Brain microvascular endothelial cell (primary cell): ENCODE results near the gene RNLS.

ENCODE experiments used
- DNase-seq: peaks from one replicate; pipeline ENCODE4 v3.0.0-alpha.2; 2020
- H3K27ac ChIP-seq: fragments of 250-450 bp; sonication (Bioruptor Pico); 2 replicates; pipeline ENCODE4 v1.5.1; 2020; ENCODE audit warnings: mild to moderate bottlenecking, moderate library complexity
- H3K27me3 ChIP-seq: fragments of 250-450 bp; sonication (Bioruptor Pico); replicated peaks from 2 replicates; pipeline ENCODE4 v1.5.1; 2020; ENCODE audit warnings: mild to moderate bottlenecking
- H3K36me3 ChIP-seq: fragments of 250-450 bp; sonication (Bioruptor Pico); replicated peaks from 2 replicates; pipeline ENCODE4 v1.5.1; 2020; ENCODE audit warnings: mild to moderate bottlenecking
- H3K4me3 ChIP-seq: 2 replicates; pipeline ENCODE4 v1.5.1; 2011; ENCODE audit warnings: low read depth, mild to moderate bottlenecking, control low read depth, low read length, moderate library complexity
- CTCF ChIP-seq: IDR thresholded peaks from 2 replicates; pipeline ENCODE4 v1.5.1; 2011; ENCODE audit warnings: low read depth, mild to moderate bottlenecking, moderate library complexity, low read length, control low read depth, inconsistent platforms; ENCODE audit errors: missing control alignments
- in situ Hi-C: cut with HindIII; loops from 2 replicates; pipeline ENCODE4 v1.10.0; 2017; ENCODE audit warnings: low sequenced_read_pairs, low pct_ligation_motif_present

Gene RNLS

GRCh38 chr10:88562152-88562551 is 21.0 kb downstream of the RNLS start:
- Histone ChIP-seq H3K27me3 (no peaks in the 10 kb centered on the region), H3K36me3 (no peaks in the 10 kb centered on the region), H3K4me3 (no peak overlapping the region), H3K27ac (no peak overlapping the region)
- no peak for TF ChIP-seq CTCF
- in situ Hi-C loops = loop anchor here (25.0 kb wide), 1 partner anchor 700 kb away; the partner anchor contains the start of genes KLLN and PTEN
- no peak for DNase-seq

- Histone ChIP-seq H3K4me3 (no peak overlapping the region), H3K36me3 (no peaks in the 10 kb centered on the region), H3K27me3 (no peaks in the 10 kb centered on the region), H3K27ac (no peak overlapping the region)
- DNase-seq = no peak
- TF ChIP-seq CTCF = no peak
- in situ Hi-C loops = loop anchor here (25.0 kb wide), 1 partner anchor 695 kb away; the partner anchor contains the start of genes KLLN and PTEN
These were observed 25.5 kb downstream of the RNLS start for GRCh38 chr10:88557658-88558057.

GRCh38 chr10:88557256-88557655 is 25.9 kb downstream of the RNLS start:
- in situ Hi-C loops = loop anchor here (25.0 kb wide), 1 partner anchor 695 kb away; the partner anchor contains the start of genes KLLN and PTEN
- TF ChIP-seq CTCF = no peak

GRCh38 chr10:88555190-88555908 is 27.8 kb downstream of the RNLS start:
- in situ Hi-C loops = loop anchor here (25.0 kb wide), 1 partner anchor 693 kb away; the partner anchor contains the start of genes KLLN and PTEN
- Histone ChIP-seq H3K4me3 (no peak overlapping the region), H3K27ac (no peak overlapping the region), H3K27me3 (no peaks in the 10 kb centered on the region), H3K36me3 (no peaks in the 10 kb centered on the region)
- no peak for TF ChIP-seq CTCF
- DNase-seq = no peak

More at GRCh38 chr10:88557256-88557655, 25.9 kb downstream of the RNLS start:
- Histone ChIP-seq H3K27ac (no peak overlapping the region), H3K4me3 (no peak overlapping the region), H3K36me3 (no peaks in the 10 kb centered on the region), H3K27me3 (no peaks in the 10 kb centered on the region)
- no peak for DNase-seq

GRCh38 chr10:88553116-88553752 is 29.9 kb downstream of the RNLS start:
- TF ChIP-seq CTCF = peak; percentile 90
- Histone ChIP-seq H3K27ac (no peak overlapping the region), H3K36me3 (no peaks in the 10 kb centered on the region), H3K4me3 (no peak overlapping the region), H3K27me3 (no peaks in the 10 kb centered on the region)
- peak; percentile 75 for DNase-seq
- in situ Hi-C loops = loop anchor here (25.0 kb wide), 1 partner anchor 691 kb away; the partner anchor contains the start of genes KLLN and PTEN
